ENCODE results near the gene MDH1B. TPM values are rescaled to one million over a fixed set of nuclear protein-coding genes. Genes with fewer than 3 reads are reported as not detected.
"Not testable (repeated sequence)": the region's sequence is repeated elsewhere in the genome, so short reads cannot be mapped to it uniquely, and the experiment has no call there.

MDH1B gene
- total RNA-seq, 2 experiments from 2014 or later, result 0.08 to 0.15 TPM

GRCh38 chr2:206739271-206739670, 25.9 kb downstream of the MDH1B start:
- no peaks in the 10 kb centered on the region for H3K36me3 Mint-ChIP-seq (ENCODE audit: low read depth)
- no peak overlapping the region for H3K4me3 Mint-ChIP-seq
- H3K27ac Mint-ChIP-seq, result no peak overlapping the region
- no peak for DNase-seq
- ChIA-PET POLR2A (no interaction called here), CTCF (no interaction called here)
- H3K27me3 Mint-ChIP-seq, result peaks cover 10% of the 10 kb centered on the region
- H3K9me3 Mint-ChIP-seq, result no peaks in the 10 kb centered on the region
- H3K4me1 Mint-ChIP-seq, result no peaks in the 10 kb centered on the region

GRCh38 chr2:206736935-206737334, 28.2 kb downstream of the MDH1B start:
- CTCF ChIA-PET, result interaction anchor here (0.5 to 0.9 kb wide), 2 partner anchors 9 to 44 kb away, joined by 3 to 5 read pairs; no protein-coding TSS in a partner anchor

GRCh38 chr2:206733341-206733740, 31.8 kb downstream of the MDH1B start:
- H3K27me3 Mint-ChIP-seq, result peaks cover 18% of the 10 kb centered on the region
- DNase-seq, result no peak
- H3K9me3 Mint-ChIP-seq, result no peaks in the 10 kb centered on the region
- no peak overlapping the region for H3K27ac Mint-ChIP-seq
- H3K36me3 Mint-ChIP-seq (ENCODE audit: low read depth), result no peaks in the 10 kb centered on the region
- no peak overlapping the region for H3K4me3 Mint-ChIP-seq
- H3K4me1 Mint-ChIP-seq, result no peaks in the 10 kb centered on the region
- CTCF ChIA-PET, result no interaction called here
- POLR2A ChIA-PET, result no interaction called here

More at GRCh38 chr2:206736935-206737334, 28.2 kb downstream of the MDH1B start:
- no peaks in the 10 kb centered on the region for H3K36me3 Mint-ChIP-seq (ENCODE audit: low read depth)
- no peak overlapping the region for H3K27ac Mint-ChIP-seq
- H3K4me3 Mint-ChIP-seq, result no peak overlapping the region
- H3K27me3 Mint-ChIP-seq, result peaks cover 9% of the 10 kb centered on the region
- no peaks in the 10 kb centered on the region for H3K4me1 Mint-ChIP-seq
- POLR2A ChIA-PET, result no interaction called here
- DNase-seq, result no peak
- H3K9me3 Mint-ChIP-seq, result no peaks in the 10 kb centered on the region

GRCh38 chr2:206728277-206729199, 36.6 kb downstream of the MDH1B start:
- Mint-ChIP-seq H3K27ac (no peak overlapping the region), H3K4me3 (no peak overlapping the region), H3K36me3 (ENCODE audit: low read depth) (no peaks in the 10 kb centered on the region), H3K9me3 (no peaks in the 10 kb centered on the region), H3K27me3 (peaks cover 31% of the 10 kb centered on the region), H3K4me1 (no peaks in the 10 kb centered on the region)
- DNase-seq, result no peak
- CTCF ChIA-PET, result interaction anchor here (0.5 to 0.8 kb wide), 2 partner anchors 9 to 61 kb away, joined by 3 read pairs; no protein-coding TSS in a partner anchor
- POLR2A ChIA-PET, result no interaction called here

- peaks cover 30% of the 10 kb centered on the region for H3K27me3 Mint-ChIP-seq
- no peak overlapping the region for H3K27ac Mint-ChIP-seq
- CTCF ChIA-PET, result no interaction called here
- DNase-seq, result no peak
- H3K36me3 Mint-ChIP-seq (ENCODE audit: low read depth), result no peaks in the 10 kb centered on the region
- H3K4me1 Mint-ChIP-seq, result no peaks in the 10 kb centered on the region
- H3K4me3 Mint-ChIP-seq, result no peak overlapping the region
- POLR2A ChIA-PET, result no interaction called here
- H3K9me3 Mint-ChIP-seq, result no peaks in the 10 kb centered on the region
Observed at GRCh38 chr2:206727287-206727686, 37.8 kb downstream of the MDH1B start.

- CTCF ChIA-PET, result no interaction called here
Observed at GRCh38 chr2:206723288-206723687, 41.8 kb downstream of the MDH1B start.

GRCh38 chr2:206721256-206721920, 43.7 kb downstream of the MDH1B start:
- H3K9me3 Mint-ChIP-seq, result no peaks in the 10 kb centered on the region
- POLR2A ChIA-PET, result no interaction called here
- peaks cover 20% of the 10 kb centered on the region for H3K27me3 Mint-ChIP-seq
- no peak overlapping the region for H3K4me3 Mint-ChIP-seq
- H3K36me3 Mint-ChIP-seq (ENCODE audit: low read depth), result no peaks in the 10 kb centered on the region
- H3K4me1 Mint-ChIP-seq, result no peaks in the 10 kb centered on the region
- H3K27ac Mint-ChIP-seq, result no peak overlapping the region
- CTCF ChIA-PET, result no interaction called here
- DNase-seq, result no peak

More at GRCh38 chr2:206723288-206723687, 41.8 kb downstream of the MDH1B start:
- H3K4me1 Mint-ChIP-seq, result no peaks in the 10 kb centered on the region
- H3K9me3 Mint-ChIP-seq, result no peaks in the 10 kb centered on the region
- H3K36me3 Mint-ChIP-seq (ENCODE audit: low read depth), result no peaks in the 10 kb centered on the region
- H3K27ac Mint-ChIP-seq, result no peak overlapping the region
- no peak for DNase-seq
- peaks cover 20% of the 10 kb centered on the region for H3K27me3 Mint-ChIP-seq
- POLR2A ChIA-PET, result no interaction called here
- no peak overlapping the region for H3K4me3 Mint-ChIP-seq

- Mint-ChIP-seq H3K27ac (no peak within 1 kb of the TSS), H3K4me3 (no peak within 1 kb of the TSS), H3K4me1 (peaks cover 2% of the 10 kb centered on the region), H3K27me3 (peaks cover 13% of the 10 kb centered on the region), H3K9me3 (no peaks in the 10 kb centered on the region), H3K36me3 (ENCODE audit: low read depth) (no peaks in the 10 kb centered on the region)
- CTCF ChIA-PET, result no interaction called here
- POLR2A ChIA-PET, result no interaction called here
- no peak for DNase-seq
Observed at GRCh38 chr2:206718296-206718695, 46.8 kb downstream of the MDH1B start, which contains the start of gene DYTN. Gene DYTN, minus strand, starts transcription at chr2:206718396. Its CDS starts 117 bp downstream, at chr2:206718279.

GRCh38 chr2:206716623-206717022, 48.5 kb downstream of the MDH1B start:
- Mint-ChIP-seq H3K4me3 (no peak overlapping the region), H3K9me3 (no peaks in the 10 kb centered on the region), H3K36me3 (ENCODE audit: low read depth) (no peaks in the 10 kb centered on the region), H3K27me3 (peaks cover 11% of the 10 kb centered on the region), H3K4me1 (peaks cover 2% of the 10 kb centered on the region), H3K27ac (no peak overlapping the region)
- DNase-seq, result no peak
- ChIA-PET CTCF (no interaction called here), POLR2A (no interaction called here)

- H3K4me1 Mint-ChIP-seq; DNase-seq; CTCF ChIA-PET; H3K4me3 Mint-ChIP-seq; H3K27ac Mint-ChIP-seq; H3K36me3 Mint-ChIP-seq (ENCODE audit: low read depth); H3K9me3 Mint-ChIP-seq; POLR2A ChIA-PET: not testable (repeated sequence)
- peaks cover 11% of the 10 kb centered on the region for H3K27me3 Mint-ChIP-seq
Observed at GRCh38 chr2:206715183-206715582, 49.9 kb downstream of the MDH1B start.

- ChIA-PET POLR2A (no interaction called here), CTCF (no interaction called here)
- Mint-ChIP-seq H3K4me3 (no peak overlapping the region), H3K27ac (no peak overlapping the region), H3K4me1 (peaks cover 2% of the 10 kb centered on the region), H3K9me3 (no peaks in the 10 kb centered on the region), H3K36me3 (ENCODE audit: low read depth) (no peaks in the 10 kb centered on the region), H3K27me3 (peaks cover 8% of the 10 kb centered on the region)
- no peak for DNase-seq
Observed at GRCh38 chr2:206713746-206714145, 51.4 kb downstream of the MDH1B start.

- POLR2A ChIA-PET, result no interaction called here
- H3K27me3 Mint-ChIP-seq, result peaks cover 12% of the 10 kb centered on the region
- DNase-seq, result no peak
- H3K4me3 Mint-ChIP-seq, result no peak overlapping the region
- H3K4me1 Mint-ChIP-seq, result no peaks in the 10 kb centered on the region
- no peaks in the 10 kb centered on the region for H3K36me3 Mint-ChIP-seq (ENCODE audit: low read depth)
- no peaks in the 10 kb centered on the region for H3K9me3 Mint-ChIP-seq
- CTCF ChIA-PET, result interaction anchor here (0.6 to 0.9 kb wide), 2 partner anchors 11 to 37 kb away, joined by 3 read pairs; no protein-coding TSS in a partner anchor
- no peak overlapping the region for H3K27ac Mint-ChIP-seq
Observed at GRCh38 chr2:206708286-206708685, 56.8 kb downstream of the MDH1B start.

- Mint-ChIP-seq H3K36me3 (ENCODE audit: low read depth) (no peaks in the 10 kb centered on the region), H3K27me3 (peaks cover 19% of the 10 kb centered on the region), H3K27ac (no peak overlapping the region), H3K9me3 (no peaks in the 10 kb centered on the region), H3K4me3 (no peak overlapping the region), H3K4me1 (no peaks in the 10 kb centered on the region)
- DNase-seq, result no peak
- ChIA-PET CTCF (interaction anchor here (0.9 kb wide), 1 partner anchor 10 kb away, joined by 3 read pairs; no protein-coding TSS in a partner anchor), POLR2A (no interaction called here)
Observed at GRCh38 chr2:206707164-206707701, 57.9 kb downstream of the MDH1B start.

Data from activated CD4-positive, alpha-beta memory T cell treated with anti-CD3 and anti-CD28 coated beads, Interleukin-2, amount 10 ng/mL, durations not matched to agents 7 days and 5 days (primary cell).